ENCODE data around the gene UGT1A4. TPM values are rescaled to one million over a fixed set of nuclear protein-coding genes. Genes with fewer than 3 reads are reported as not detected.

Gene UGT1A4
- total RNA-seq, 2 experiments from 2014 or later, result not detected

- intact Hi-C loops (cut with micrococcal nuclease), result no loop called here
- Mint-ChIP-seq H3K4me3 (no peak overlapping the region), H3K4me1 (ENCODE audit: low read depth) (no peaks in the 10 kb centered on the region), H3K27me3 (peaks cover 17% of the 10 kb centered on the region), H3K36me3 (ENCODE audit: low read depth) (no peaks in the 10 kb centered on the region), H3K27ac (no peak overlapping the region), H3K9me3 (no peaks in the 10 kb centered on the region)
- ChIA-PET CTCF (no interaction called here), POLR2A (no interaction called here)
- no peak for TF ChIP-seq CTCF (IDR thresholded peaks at IDR 0.05)
- no peak for DNase-seq
- no peak for ATAC-seq
Measured at GRCh38 chr2:233674995-233675394, 43.5 kb upstream of the UGT1A4 start.

DNA sequence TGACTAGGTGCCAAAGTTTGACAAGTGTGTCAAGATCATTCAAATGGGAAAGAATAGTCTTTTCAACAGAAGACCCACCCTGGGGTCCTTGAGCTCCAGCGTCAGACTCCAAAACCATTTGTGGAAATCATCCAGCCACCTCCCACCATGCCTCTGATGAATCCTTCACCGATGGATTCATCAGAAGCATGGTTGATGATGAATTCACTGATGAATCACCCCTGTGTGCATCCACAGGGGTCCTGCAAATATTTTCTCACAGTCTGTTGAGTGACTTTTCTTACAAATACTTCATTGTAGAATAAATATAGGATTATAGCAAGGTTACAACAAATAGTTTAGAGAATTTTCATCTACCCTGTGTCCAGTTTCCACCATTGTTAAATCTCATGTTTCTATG, 42.5 kb upstream of the UGT1A4 start:
- CTCF ChIA-PET, result no interaction called here
- Mint-ChIP-seq H3K9me3 (no peaks in the 10 kb centered on the region), H3K4me3 (no peak overlapping the region), H3K27ac (no peak overlapping the region), H3K27me3 (peaks cover 10% of the 10 kb centered on the region), H3K36me3 (ENCODE audit: low read depth) (no peaks in the 10 kb centered on the region), H3K4me1 (ENCODE audit: low read depth) (no peaks in the 10 kb centered on the region)
- intact Hi-C loops (cut with micrococcal nuclease), result no loop called here
- POLR2A ChIA-PET, result interaction anchor here (0.6 kb wide), 1 partner anchor 16 kb away, joined by 3 read pairs; the partner anchor contains the start of gene UGT1A6
- DNase-seq (no peak), ATAC-seq (no peak)
- no peak for TF ChIP-seq CTCF (IDR thresholded peaks at IDR 0.05)

DNA sequence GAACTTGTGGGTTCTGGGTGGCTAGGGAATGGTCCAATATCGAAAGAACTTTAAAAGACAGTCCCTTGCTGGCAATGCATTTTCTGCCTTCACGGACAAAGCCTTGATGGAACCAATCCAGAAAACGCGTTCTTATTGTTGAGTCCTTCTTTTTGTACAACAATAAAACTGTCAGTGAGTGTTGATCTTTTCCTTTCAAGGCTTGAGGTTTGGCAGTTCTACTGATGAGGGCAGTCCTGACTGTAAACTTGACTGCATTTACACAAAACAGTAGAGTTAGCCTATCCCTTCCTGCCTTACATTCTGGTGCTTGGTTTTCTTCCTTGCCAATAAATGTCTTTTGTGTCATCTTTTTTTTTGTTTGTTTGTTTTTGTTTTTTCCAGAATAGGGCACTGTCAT, 39.3 kb upstream of the UGT1A4 start:
- no peak for ATAC-seq
- no peak for DNase-seq
- H3K27ac Mint-ChIP-seq, result no peak overlapping the region
- no peak for TF ChIP-seq CTCF (IDR thresholded peaks at IDR 0.05)
- H3K36me3 Mint-ChIP-seq (ENCODE audit: low read depth), result no peaks in the 10 kb centered on the region
- peaks cover 4% of the 10 kb centered on the region for H3K27me3 Mint-ChIP-seq
- ChIA-PET POLR2A (no interaction called here), CTCF (no interaction called here)
- H3K9me3 Mint-ChIP-seq, result no peaks in the 10 kb centered on the region
- H3K4me1 Mint-ChIP-seq (ENCODE audit: low read depth), result no peaks in the 10 kb centered on the region
- intact Hi-C loops (cut with micrococcal nuclease), result no loop called here
- H3K4me3 Mint-ChIP-seq, result no peak overlapping the region

- Mint-ChIP-seq H3K27me3 (peaks cover 4% of the 10 kb centered on the region), H3K4me3 (no peak overlapping the region), H3K9me3 (no peaks in the 10 kb centered on the region), H3K36me3 (ENCODE audit: low read depth) (no peaks in the 10 kb centered on the region), H3K4me1 (ENCODE audit: low read depth) (no peaks in the 10 kb centered on the region), H3K27ac (no peak overlapping the region)
- ChIA-PET CTCF (interaction anchor here (1.2 kb wide), 1 partner anchor 31 kb away, joined by 3 read pairs; no protein-coding TSS in a partner anchor), POLR2A (no interaction called here)
- intact Hi-C loops (cut with micrococcal nuclease), result no loop called here
- no peak for TF ChIP-seq CTCF (IDR thresholded peaks at IDR 0.05)
- ATAC-seq (no peak), DNase-seq (no peak)
Measured at GRCh38 chr2:233680361-233681045, 38.0 kb upstream of the UGT1A4 start.

- no peak for TF ChIP-seq CTCF (IDR thresholded peaks at IDR 0.05)
- Mint-ChIP-seq H3K4me3 (no peak within 1 kb of the TSS), H3K36me3 (ENCODE audit: low read depth) (no peaks in the 10 kb centered on the region), H3K9me3 (no peaks in the 10 kb centered on the region), H3K27me3 (peaks cover 4% of the 10 kb centered on the region), H3K27ac (no peak within 1 kb of the TSS), H3K4me1 (ENCODE audit: low read depth) (no peaks in the 10 kb centered on the region)
- no peak for DNase-seq
- POLR2A ChIA-PET, result no interaction called here
- intact Hi-C loops (cut with micrococcal nuclease), result no loop called here
- no peak for ATAC-seq
- CTCF ChIA-PET, result no interaction called here
Measured at GRCh38 chr2:233681521-233682099, 36.9 kb upstream of the UGT1A4 start, which contains the start of gene UGT1A7. UGT1A7 (plus strand) TSS chr2:233681901; CDS start chr2:233681938, 37 bp downstream.

Measured in activated CD8-positive, alpha-beta T cell treated with anti-CD3 and anti-CD28 coated beads for 36 hours (primary cell).